Measurements from ENCODE around the gene PDE7B.

GRCh38 chr6:136108361-136108945, 257.0 kb downstream of the PDE7B start:
- TF ChIP-seq CTCF (IDR thresholded peaks at IDR 0.05), result no peak
- no peak for TF ChIP-seq ZFX (IDR thresholded peaks at IDR 0.05; ENCODE audit: borderline replicate concordance)

Measured in 22Rv1 (cell line).